ENCODE measurements around the gene CD93.
A peak's percentile ranks its signal among the peaks of the same experiment; 100 is the strongest.

The CD93 gene

DNA sequence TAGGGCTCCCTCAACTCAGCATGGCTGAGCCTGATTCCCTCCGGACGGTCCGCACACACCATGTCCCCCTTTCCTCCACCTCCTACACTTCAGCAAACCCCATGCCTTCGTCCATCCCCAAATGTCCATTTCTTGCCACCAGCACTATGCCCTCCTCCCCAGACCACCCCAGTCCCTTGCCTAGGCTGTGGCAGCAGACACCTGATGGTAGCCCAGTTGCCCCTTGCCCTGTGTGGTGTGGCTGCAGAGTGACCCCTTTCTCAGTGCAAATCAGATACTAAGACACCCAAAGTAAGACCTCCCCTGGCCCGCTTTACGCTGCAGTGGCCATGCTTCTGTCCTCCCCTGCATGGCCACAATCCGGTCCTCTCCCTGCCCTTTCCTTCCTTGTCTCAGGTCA, 34.1 kb upstream of the CD93 start:
- no peak overlapping the region for H3K4me3 ChIP-seq (replicated peaks; ENCODE audit: low read depth, low read length)
- DNase-seq (ENCODE audit: low read depth), result no peak
- TF ChIP-seq, protein P1, sequence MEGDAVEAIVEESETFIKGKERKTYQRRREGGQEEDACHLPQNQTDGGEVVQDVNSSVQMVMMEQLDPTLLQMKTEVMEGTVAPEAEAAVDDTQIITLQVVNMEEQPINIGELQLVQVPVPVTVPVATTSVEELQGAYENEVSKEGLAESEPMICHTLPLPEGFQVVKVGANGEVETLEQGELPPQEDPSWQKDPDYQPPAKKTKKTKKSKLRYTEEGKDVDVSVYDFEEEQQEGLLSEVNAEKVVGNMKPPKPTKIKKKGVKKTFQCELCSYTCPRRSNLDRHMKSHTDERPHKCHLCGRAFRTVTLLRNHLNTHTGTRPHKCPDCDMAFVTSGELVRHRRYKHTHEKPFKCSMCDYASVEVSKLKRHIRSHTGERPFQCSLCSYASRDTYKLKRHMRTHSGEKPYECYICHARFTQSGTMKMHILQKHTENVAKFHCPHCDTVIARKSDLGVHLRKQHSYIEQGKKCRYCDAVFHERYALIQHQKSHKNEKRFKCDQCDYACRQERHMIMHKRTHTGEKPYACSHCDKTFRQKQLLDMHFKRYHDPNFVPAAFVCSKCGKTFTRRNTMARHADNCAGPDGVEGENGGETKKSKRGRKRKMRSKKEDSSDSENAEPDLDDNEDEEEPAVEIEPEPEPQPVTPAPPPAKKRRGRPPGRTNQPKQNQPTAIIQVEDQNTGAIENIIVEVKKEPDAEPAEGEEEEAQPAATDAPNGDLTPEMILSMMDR (IDR thresholded peaks at IDR 0.05; ENCODE audit: low read length, missing control alignments), result no peak

DNA sequence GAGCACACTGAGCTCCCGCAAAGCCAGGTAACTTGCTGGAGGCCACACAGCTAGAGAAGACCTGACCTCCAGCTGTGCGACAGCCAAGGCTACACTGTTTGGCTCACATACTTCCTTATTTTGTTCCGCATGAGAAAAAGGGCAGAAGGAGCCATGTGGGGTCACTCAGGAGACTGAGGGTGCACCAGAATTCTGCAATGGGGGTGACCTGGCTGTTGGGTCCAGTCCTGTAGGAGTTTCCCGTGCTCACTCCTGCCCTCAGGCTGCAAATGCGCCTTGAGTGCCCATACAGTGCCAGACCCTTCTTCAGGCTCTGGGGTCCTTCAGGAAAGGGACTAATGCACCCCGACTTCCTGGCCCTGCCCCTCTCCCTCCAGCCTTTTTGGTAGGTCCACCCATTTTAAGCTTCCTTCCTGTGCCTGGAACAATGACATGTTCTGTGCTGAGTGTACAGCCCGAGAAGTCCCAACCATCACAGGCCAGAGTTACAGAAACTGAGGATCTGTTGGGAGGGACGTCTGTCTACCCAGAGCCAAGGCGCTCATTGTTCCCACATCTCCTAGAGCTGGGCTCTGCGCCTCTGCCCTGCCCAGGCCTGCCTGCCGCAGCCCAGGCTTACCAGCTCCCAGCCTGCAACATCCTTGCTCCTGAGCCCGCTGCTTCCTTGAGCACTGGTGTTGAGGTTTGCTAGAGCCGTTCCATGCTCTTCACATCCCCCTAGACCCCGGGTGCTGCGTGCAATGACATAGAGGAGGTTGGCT, 33.5 kb upstream of the CD93 start:
- DNase-seq (ENCODE audit: low read depth), result no peak
- no peak overlapping the region for H3K4me3 ChIP-seq (replicated peaks; ENCODE audit: low read depth, low read length)
- TF ChIP-seq, protein P1 (IDR thresholded peaks at IDR 0.05; ENCODE audit: low read length, missing control alignments), result no peak

DNA sequence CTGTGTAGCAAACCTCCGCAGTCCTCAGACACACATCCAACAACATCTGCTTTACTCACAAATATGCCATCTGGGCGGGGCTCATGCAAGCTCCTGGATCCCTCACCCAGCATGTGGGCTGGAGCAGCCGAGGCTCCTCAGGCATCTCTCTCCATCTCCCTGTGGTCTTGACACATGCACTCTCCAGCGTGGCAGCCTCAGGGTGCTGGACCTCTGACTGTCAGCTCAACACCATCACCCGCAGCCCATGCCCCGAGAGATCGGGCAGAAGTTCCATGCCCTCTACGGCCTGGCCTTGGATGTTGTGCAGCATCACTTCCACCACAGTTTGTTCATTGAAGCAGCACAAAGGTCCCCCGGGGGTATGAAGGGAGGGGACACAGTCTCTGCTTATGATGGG, 32.6 kb upstream of the CD93 start:
- H3K4me3 ChIP-seq (replicated peaks; ENCODE audit: low read depth, low read length), result no peak overlapping the region
- TF ChIP-seq, protein P1 (IDR thresholded peaks at IDR 0.05; ENCODE audit: low read length, missing control alignments), result no peak
- DNase-seq (ENCODE audit: low read depth), result no peak

DNA sequence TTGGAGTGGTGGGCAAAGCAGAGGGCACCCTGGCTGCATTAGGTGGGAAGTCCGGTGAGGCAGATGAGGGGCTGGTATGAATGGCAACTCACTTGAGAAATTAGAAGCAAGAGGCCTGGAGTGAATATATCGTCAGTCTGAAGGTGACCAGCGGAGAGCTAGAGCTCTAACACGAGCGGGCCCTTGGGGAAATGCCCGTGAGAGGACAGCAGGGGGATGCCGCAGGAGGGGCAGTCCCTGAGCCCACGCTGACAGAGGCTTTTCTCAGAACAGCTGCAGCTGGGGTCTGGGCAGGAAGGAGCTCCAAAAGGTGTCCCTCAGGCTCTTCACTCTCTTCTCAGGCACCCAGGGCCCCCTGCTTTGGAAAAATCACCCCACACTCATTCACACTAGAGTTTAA, 32.0 kb upstream of the CD93 start:
- no peak for DNase-seq (ENCODE audit: low read depth)
- TF ChIP-seq, protein P1 (IDR thresholded peaks at IDR 0.05; ENCODE audit: low read length, missing control alignments), result no peak
- no peak overlapping the region for H3K4me3 ChIP-seq (replicated peaks; ENCODE audit: low read depth, low read length)

DNA sequence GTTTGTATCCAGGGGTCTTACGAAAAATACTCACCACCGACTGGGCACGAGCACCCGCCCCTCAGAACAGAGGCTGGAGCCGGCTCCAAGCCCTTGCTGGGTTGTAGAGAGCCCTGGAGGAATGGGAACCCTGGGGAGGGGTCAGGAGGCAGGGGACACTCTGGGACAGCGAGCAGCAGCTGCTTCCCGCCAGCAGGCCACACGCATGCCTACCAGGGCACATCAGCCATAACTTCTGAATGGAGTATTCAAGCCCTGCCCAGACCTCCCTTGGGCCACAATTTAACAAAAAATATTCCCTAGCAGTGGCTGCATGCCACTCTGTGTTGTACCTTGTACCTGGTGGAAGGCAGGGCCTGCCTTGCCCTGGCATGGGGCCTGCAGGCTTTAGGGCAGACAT, 31.6 kb upstream of the CD93 start:
- no peak overlapping the region for H3K4me3 ChIP-seq (replicated peaks; ENCODE audit: low read depth, low read length)
- TF ChIP-seq, protein P1 (IDR thresholded peaks at IDR 0.05; ENCODE audit: low read length, missing control alignments), result no peak
- no peak for DNase-seq (ENCODE audit: low read depth)

DNA sequence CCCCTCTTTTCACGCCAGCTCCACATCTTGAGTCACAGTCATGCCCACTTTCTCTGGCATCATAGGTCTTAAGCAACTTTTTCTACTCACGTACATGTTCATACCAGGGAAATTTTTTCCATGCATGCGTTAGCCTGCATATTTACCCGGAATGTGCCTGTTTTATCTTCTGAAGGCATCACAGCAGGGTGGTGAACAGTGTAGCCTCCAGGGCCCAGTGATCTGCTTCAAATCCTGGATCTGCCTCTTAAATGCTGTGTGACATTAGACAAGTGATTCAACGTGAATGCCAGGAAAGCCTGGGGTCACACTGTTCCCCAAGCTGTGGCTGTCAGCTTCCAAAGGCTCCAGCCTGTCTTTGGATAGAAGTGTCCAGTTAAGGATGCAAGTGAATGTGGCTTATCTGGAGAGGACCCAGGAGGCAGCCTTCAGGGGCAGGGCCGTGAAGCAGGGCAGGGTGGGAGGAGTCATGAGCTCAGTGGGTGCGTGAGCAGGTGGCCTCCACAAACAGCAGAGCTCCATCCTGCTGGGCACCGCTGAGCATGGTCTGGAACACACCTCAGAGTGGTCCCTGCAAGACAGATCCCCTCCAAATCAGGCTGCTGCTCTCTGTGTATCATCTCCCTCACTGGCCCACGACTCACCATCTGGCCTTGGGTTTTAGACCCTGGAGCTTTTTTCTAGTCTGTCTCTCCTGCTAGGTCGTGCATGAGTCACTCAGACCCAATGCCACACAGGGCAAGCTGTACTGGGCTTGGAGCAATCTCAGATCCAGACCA, 30.4 kb upstream of the CD93 start:
- peak; percentile 33 for DNase-seq (ENCODE audit: low read depth)
- TF ChIP-seq, protein P1 (IDR thresholded peaks at IDR 0.05; ENCODE audit: low read length, missing control alignments), result no peak
- H3K4me3 ChIP-seq (replicated peaks; ENCODE audit: low read depth, low read length), result no peak overlapping the region

Data from fibroblast of pulmonary artery (primary cell).